Central memory CD8-positive, alpha-beta T cell (primary cell): ENCODE measurements around the gene ELOVL6.
A peak's percentile ranks its signal among the peaks of the same experiment; 100 is the strongest.
"Not testable (repeated sequence)": the region's sequence is repeated elsewhere in the genome, so short reads cannot be mapped to it uniquely, and the experiment has no call there.

Experiments used
- ATAC-seq: fragments of 150-1000 bp; cut with Tn5 transposase; replicated peaks from 2 replicates; pipeline ENCODE4 v1.10.0; 2022; ENCODE audit warnings: mild to moderate bottlenecking, moderate FRiP score, moderate number of reproducible peaks; ENCODE audit not compliant: poor library complexity, severe bottlenecking; ENCODE audit errors: extremely low read depth
- DNase-seq, 2 donors: peaks; one replicate each; pipeline ENCODE4 v3.0.0; 2021; ENCODE audit warnings: low spot score in 2 of 2
- H3K27ac Mint-ChIP-seq: one replicate; pipeline ENCODE4 v1.8.0; 2022; ENCODE audit warnings: low read depth, mild to moderate bottlenecking, moderate library complexity, mixed read lengths
- H3K27me3 Mint-ChIP-seq: one replicate; pipeline ENCODE4 v1.8.0; 2022; ENCODE audit warnings: mixed read lengths
- H3K36me3 Mint-ChIP-seq: one replicate; pipeline ENCODE4 v1.8.0; 2022; ENCODE audit warnings: mild to moderate bottlenecking, moderate library complexity, mixed read lengths; ENCODE audit not compliant: insufficient read depth
- H3K4me1 Mint-ChIP-seq: one replicate; pipeline ENCODE4 v1.8.0; 2022; ENCODE audit warnings: mixed read lengths
- H3K4me3 Mint-ChIP-seq: one replicate; pipeline ENCODE4 v1.8.0; 2022; ENCODE audit warnings: mild to moderate bottlenecking, moderate library complexity, mixed read lengths
- H3K9me3 Mint-ChIP-seq: one replicate; pipeline ENCODE4 v1.8.0; 2022; ENCODE audit warnings: mixed read lengths

The ELOVL6 gene

DNA sequence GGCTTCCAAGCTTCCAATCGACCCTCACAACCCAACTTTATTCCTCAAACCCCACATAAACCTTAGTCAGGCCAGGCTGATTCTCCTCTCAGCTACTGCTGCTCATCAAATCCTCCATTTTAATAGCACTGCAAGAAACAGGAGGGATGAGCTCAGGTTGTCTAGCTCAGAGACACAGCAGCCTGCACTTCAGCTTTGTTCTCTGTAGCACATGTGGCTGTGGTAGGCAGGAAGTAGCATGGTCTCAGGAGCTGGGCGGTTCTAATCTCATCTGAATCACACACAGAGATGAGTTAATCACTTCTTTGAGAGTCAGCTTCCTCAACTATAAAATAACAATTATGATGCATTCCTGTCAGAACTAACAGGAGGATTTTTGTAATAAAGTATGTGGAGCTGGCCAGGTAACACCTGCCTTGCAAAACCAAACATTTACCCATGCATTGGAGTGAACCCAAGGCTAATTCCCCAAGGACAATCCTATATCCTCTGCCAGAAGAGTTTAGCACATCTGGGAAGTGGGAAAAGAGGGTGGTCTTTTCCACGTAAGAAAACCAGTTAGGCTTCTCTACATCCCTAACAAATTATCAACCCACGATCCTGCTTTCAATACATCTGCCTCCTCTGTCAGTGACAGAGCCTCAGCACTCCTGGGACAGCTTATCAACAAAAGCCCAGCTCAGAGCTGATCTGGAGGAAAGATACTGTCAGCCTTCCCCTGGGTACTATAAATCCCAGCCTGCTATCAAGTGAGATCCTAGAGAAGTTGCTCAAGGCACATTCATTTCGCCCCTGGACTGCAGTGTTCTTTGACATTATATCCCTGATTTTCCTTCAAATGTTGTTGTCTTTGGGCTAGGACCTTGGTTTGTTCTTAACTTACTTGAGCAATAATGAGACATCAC lies 32.8 kb downstream of the ELOVL6 start:
- H3K4me1 Mint-ChIP-seq = peaks cover 17% of the 10 kb centered on the region
- H3K27ac Mint-ChIP-seq = peak overlapping the region; percentile 33
- ATAC-seq (peak; percentile 99), DNase-seq (peak; percentile 17 to 43)
- peaks cover 3% of the 10 kb centered on the region for H3K36me3 Mint-ChIP-seq
- no peaks in the 10 kb centered on the region for H3K9me3 Mint-ChIP-seq
- no peaks in the 10 kb centered on the region for H3K27me3 Mint-ChIP-seq
- H3K4me3 Mint-ChIP-seq = peak overlapping the region; percentile 35

DNA sequence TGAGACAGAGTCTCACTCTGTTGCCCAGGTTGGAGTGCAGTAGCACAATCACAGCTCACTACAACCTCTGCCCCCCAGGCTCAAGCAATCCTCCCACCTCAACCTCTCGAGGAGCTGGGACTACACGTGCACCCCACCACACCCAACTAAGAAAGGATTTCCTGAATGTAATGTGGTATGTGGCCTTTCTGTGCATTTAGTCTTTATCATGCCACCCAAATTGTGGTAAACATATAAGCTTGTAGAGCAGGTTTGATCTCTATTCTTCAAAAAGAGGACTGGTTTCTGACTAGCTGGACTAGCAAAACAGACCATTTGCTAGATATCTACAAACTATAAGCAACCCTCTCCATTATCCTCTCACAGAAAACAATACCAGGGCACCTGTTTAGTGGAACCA lies 33.6 kb downstream of the ELOVL6 start:
- Mint-ChIP-seq H3K4me1 (peaks cover 17% of the 10 kb centered on the region), H3K27me3 (no peaks in the 10 kb centered on the region), H3K9me3 (no peaks in the 10 kb centered on the region), H3K36me3 (peaks cover 3% of the 10 kb centered on the region), H3K4me3 (peak overlapping the region; percentile 35), H3K27ac (peak overlapping the region; percentile 33)
- ATAC-seq (peak; percentile 47), DNase-seq (no peak)

- no peak for DNase-seq
- Mint-ChIP-seq H3K4me3 (no peak overlapping the region), H3K36me3 (peaks cover 3% of the 10 kb centered on the region), H3K27ac (no peak overlapping the region), H3K9me3 (no peaks in the 10 kb centered on the region), H3K27me3 (no peaks in the 10 kb centered on the region), H3K4me1 (peaks cover 17% of the 10 kb centered on the region)
- no peak for ATAC-seq
Observed at GRCh38 chr4:110164251-110164650, 34.2 kb downstream of the ELOVL6 start.

DNA sequence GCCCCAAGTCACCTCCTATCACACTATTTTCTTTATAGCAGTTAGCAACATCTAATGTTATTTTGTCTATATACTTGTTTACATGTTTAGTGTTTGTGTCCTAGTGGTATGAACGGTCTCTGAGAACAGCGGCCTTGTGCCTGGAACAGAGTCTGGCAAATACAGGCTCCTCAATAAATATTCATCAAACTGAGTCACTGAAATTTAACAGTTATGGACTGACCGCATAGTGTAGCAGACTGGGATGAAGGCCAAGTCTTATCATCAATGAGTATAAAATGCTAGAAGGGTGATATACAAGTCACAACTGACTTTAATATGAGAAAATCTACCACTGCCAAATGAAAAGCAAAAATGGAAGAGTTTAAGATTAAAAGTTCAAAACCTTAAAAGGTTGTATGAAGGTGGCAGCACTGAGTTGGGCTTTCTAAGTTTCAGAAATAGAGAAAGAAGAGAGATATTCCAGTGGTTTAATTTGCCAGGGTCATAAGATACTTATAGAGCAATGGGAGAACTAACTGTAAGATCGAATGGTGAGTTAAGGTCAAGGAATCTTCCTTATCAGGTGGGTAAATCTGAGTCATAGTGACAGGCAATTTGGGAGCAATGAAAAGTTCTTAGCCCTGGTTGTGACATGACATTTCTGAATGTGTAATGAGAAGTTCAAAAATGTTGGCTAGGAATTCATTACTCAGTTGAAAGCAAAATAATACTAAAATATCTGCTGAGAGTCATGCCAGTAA lies 34.9 kb downstream of the ELOVL6 start:
- peaks cover 17% of the 10 kb centered on the region for H3K4me1 Mint-ChIP-seq
- ATAC-seq (no peak), DNase-seq (no peak)
- peaks cover 3% of the 10 kb centered on the region for H3K36me3 Mint-ChIP-seq
- no peaks in the 10 kb centered on the region for H3K9me3 Mint-ChIP-seq
- no peak overlapping the region for H3K4me3 Mint-ChIP-seq
- no peaks in the 10 kb centered on the region for H3K27me3 Mint-ChIP-seq
- H3K27ac Mint-ChIP-seq = no peak overlapping the region

- H3K27me3 Mint-ChIP-seq = no peaks in the 10 kb centered on the region
- ATAC-seq = no peak
Observed at GRCh38 chr4:110160618-110161017, 37.8 kb downstream of the ELOVL6 start.

DNA sequence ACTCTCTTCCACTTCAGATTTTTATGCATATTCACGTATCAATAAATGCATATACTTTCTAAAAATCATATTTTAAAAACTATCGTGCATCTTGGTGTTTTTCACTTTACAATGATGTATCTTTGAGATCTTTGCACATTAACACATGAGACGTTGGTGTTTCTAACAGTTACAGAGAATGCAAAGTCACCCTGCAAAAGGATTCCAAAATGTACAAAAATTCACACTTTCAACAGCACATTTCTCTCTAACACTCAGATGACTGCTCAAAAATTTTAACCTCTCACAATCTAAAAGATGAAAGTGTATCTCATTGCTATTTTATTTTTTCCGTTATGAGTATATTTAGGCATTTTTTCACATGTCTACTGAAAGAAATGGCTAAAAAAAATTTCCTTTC lies 38.9 kb downstream of the ELOVL6 start:
- H3K27me3 Mint-ChIP-seq = no peaks in the 10 kb centered on the region
- no peak overlapping the region for H3K4me3 Mint-ChIP-seq

More at GRCh38 chr4:110160618-110161017, 37.8 kb downstream of the ELOVL6 start:
- no peaks in the 10 kb centered on the region for H3K9me3 Mint-ChIP-seq
- peaks cover 3% of the 10 kb centered on the region for H3K36me3 Mint-ChIP-seq
- no peak for DNase-seq
- H3K4me1 Mint-ChIP-seq = peaks cover 12% of the 10 kb centered on the region
- no peak overlapping the region for H3K27ac Mint-ChIP-seq
- H3K4me3 Mint-ChIP-seq = no peak overlapping the region

GRCh38 chr4:110157580-110157979 lies 40.8 kb downstream of the ELOVL6 start:
- no peak overlapping the region for H3K4me3 Mint-ChIP-seq
- H3K4me1 Mint-ChIP-seq = no peaks in the 10 kb centered on the region
- ATAC-seq = no peak
- DNase-seq = no peak
- H3K27ac Mint-ChIP-seq = no peak overlapping the region
- no peaks in the 10 kb centered on the region for H3K27me3 Mint-ChIP-seq
- no peaks in the 10 kb centered on the region for H3K9me3 Mint-ChIP-seq
- no peaks in the 10 kb centered on the region for H3K36me3 Mint-ChIP-seq

More for the DNA sequence above, 38.9 kb downstream of the ELOVL6 start:
- Mint-ChIP-seq H3K27ac (no peak overlapping the region), H3K9me3 (no peaks in the 10 kb centered on the region), H3K36me3 (no peaks in the 10 kb centered on the region), H3K4me1 (peaks cover 6% of the 10 kb centered on the region)
- DNase-seq (no peak), ATAC-seq (no peak)

GRCh38 chr4:110157166-110157565 lies 41.2 kb downstream of the ELOVL6 start:
- H3K27ac Mint-ChIP-seq, ATAC-seq, H3K27me3 Mint-ChIP-seq, H3K4me1 Mint-ChIP-seq, H3K9me3 Mint-ChIP-seq, H3K4me3 Mint-ChIP-seq, DNase-seq, H3K36me3 Mint-ChIP-seq: not testable (repeated sequence)

GRCh38 chr4:110156442-110156841 lies 42.0 kb downstream of the ELOVL6 start:
- Mint-ChIP-seq H3K36me3 (no peaks in the 10 kb centered on the region), H3K27me3 (no peaks in the 10 kb centered on the region), H3K27ac (no peak overlapping the region), H3K4me1 (no peaks in the 10 kb centered on the region), H3K9me3 (no peaks in the 10 kb centered on the region), H3K4me3 (no peak overlapping the region)
- DNase-seq (no peak), ATAC-seq (no peak)

DNA sequence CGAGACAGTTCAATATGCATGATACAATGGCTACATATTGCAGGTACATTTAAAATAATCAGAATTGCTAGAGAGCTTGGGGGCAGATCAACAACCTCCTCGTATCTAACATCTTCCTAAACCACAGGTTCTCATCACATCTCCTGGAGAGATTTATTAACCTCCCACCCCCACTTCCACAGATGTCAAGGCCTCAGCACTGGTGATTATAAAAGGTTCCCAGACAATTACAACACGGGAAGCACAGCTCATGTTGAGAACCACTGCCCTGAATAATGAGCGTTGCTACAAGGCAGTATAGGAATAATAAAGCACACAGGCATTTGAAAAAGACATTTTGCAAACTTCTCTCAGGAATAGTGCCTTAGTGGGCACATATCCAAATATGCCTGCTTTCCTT lies 42.8 kb downstream of the ELOVL6 start:
- H3K9me3 Mint-ChIP-seq = no peaks in the 10 kb centered on the region
- no peak overlapping the region for H3K4me3 Mint-ChIP-seq
- H3K27ac Mint-ChIP-seq = no peak overlapping the region
- no peaks in the 10 kb centered on the region for H3K27me3 Mint-ChIP-seq
- H3K4me1 Mint-ChIP-seq = no peaks in the 10 kb centered on the region
- DNase-seq (no peak), ATAC-seq (no peak)
- H3K36me3 Mint-ChIP-seq = no peaks in the 10 kb centered on the region

DNA sequence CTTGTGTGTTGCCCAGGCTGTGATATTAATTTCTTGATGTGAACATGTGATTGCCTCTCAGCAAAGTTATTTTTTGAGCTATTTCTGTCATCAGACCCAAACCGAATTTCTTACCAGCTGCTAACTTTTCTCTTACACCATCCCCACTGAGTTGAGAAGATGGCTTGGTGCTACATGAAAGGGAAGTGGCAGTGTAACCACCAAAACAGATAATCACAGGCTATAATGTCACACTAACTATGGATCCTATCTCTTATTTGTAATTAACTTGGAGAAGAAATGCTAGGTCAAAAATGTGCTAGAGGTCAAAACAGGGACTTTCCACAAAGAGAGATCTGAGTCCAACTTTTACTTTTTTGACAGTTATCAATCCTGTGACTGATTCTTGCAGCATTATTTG lies 43.8 kb downstream of the ELOVL6 start:
- ATAC-seq (no peak), DNase-seq (no peak)
- no peaks in the 10 kb centered on the region for H3K36me3 Mint-ChIP-seq
- H3K27me3 Mint-ChIP-seq = no peaks in the 10 kb centered on the region
- no peak overlapping the region for H3K27ac Mint-ChIP-seq
- H3K4me3 Mint-ChIP-seq = no peak overlapping the region
- no peaks in the 10 kb centered on the region for H3K4me1 Mint-ChIP-seq
- no peaks in the 10 kb centered on the region for H3K9me3 Mint-ChIP-seq

- Mint-ChIP-seq H3K4me1 (no peaks in the 10 kb centered on the region), H3K9me3 (no peaks in the 10 kb centered on the region), H3K27me3 (no peaks in the 10 kb centered on the region), H3K4me3 (no peak overlapping the region), H3K36me3 (no peaks in the 10 kb centered on the region), H3K27ac (no peak overlapping the region)
- ATAC-seq (no peak), DNase-seq (no peak)
Observed at GRCh38 chr4:110152386-110152785, 46.0 kb downstream of the ELOVL6 start.

DNA sequence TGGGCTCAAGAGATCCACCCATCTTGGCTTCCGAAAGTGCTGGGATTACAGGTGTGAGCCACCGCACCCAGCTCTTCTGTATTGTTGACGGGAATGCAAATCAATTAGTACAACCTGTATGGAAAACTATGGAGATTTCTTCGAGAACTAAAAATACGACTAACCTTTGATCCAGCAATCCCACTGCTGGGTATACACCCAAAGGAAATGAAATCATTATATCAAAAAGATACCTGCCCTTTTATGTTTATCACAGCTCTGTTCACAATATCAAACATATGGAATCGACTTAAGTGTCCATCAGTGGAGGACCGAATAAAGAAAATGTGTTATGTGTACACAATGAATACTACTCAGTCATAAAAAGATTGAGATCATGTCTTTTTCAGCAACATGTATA lies 49.3 kb downstream of the ELOVL6 start:
- Mint-ChIP-seq H3K4me1 (no peaks in the 10 kb centered on the region), H3K36me3 (no peaks in the 10 kb centered on the region), H3K4me3 (no peak overlapping the region), H3K9me3 (no peaks in the 10 kb centered on the region), H3K27ac (no peak overlapping the region), H3K27me3 (no peaks in the 10 kb centered on the region)
- no peak for DNase-seq
- ATAC-seq = no peak
